Measurements from ENCODE around the gene TNFRSF13B. TPM values are rescaled to one million over a fixed set of nuclear protein-coding genes. Genes with fewer than 3 reads are reported as not detected.
"Not testable (repeated sequence)": the region's sequence is repeated elsewhere in the genome, so short reads cannot be mapped to it uniquely, and the experiment has no call there.

Gene TNFRSF13B
- total RNA-seq: not detected

- DNase-seq (ENCODE audit: low spot score in 2 of 2) (no peak), FAIRE-seq (no peak)
Measured at GRCh38 chr17:16971458-16972338, at the start of gene TNFRSF13B. Gene TNFRSF13B, minus strand, starts transcription at chr17:16972118. Its CDS starts 43 bp downstream, at chr17:16972075.

- FAIRE-seq: no peak
- DNase-seq (ENCODE audit: low spot score in 2 of 2): peak in 1 of 2 donors; percentile 76
Measured at GRCh38 chr17:17021194-17021863, 49.4 kb upstream of the TNFRSF13B start.

GRCh38 chr17:17020821-17021193 is 48.9 kb upstream of the TNFRSF13B start:
- no peak for FAIRE-seq
- DNase-seq (ENCODE audit: low spot score in 2 of 2): no peak

GRCh38 chr17:17019891-17020456 is 48.1 kb upstream of the TNFRSF13B start:
- DNase-seq (ENCODE audit: low spot score in 2 of 2) (no peak), FAIRE-seq (no peak)

- no peak for FAIRE-seq
- DNase-seq (ENCODE audit: low spot score in 2 of 2): no peak
Measured at GRCh38 chr17:17019430-17019762, 47.5 kb upstream of the TNFRSF13B start.

- FAIRE-seq (no peak), DNase-seq (ENCODE audit: low spot score in 2 of 2) (no peak)
Measured at GRCh38 chr17:17018612-17019429, 46.9 kb upstream of the TNFRSF13B start.

GRCh38 chr17:17018021-17018441 is 46.1 kb upstream of the TNFRSF13B start:
- FAIRE-seq (no peak), DNase-seq (ENCODE audit: low spot score in 2 of 2) (no peak)

- FAIRE-seq (no peak), DNase-seq (ENCODE audit: low spot score in 2 of 2) (no peak)
Measured at GRCh38 chr17:17017343-17018014, 45.6 kb upstream of the TNFRSF13B start.

GRCh38 chr17:17016199-17017197 is 44.6 kb upstream of the TNFRSF13B start:
- not testable (repeated sequence) for FAIRE-seq

GRCh38 chr17:17015230-17015629 is 43.3 kb upstream of the TNFRSF13B start:
- DNase-seq (ENCODE audit: low spot score in 2 of 2): no peak
- FAIRE-seq: no peak

More at GRCh38 chr17:17016199-17017197, 44.6 kb upstream of the TNFRSF13B start:
- not testable (repeated sequence) for DNase-seq (ENCODE audit: low spot score in 2 of 2)

GRCh38 chr17:17014748-17015124 is 42.8 kb upstream of the TNFRSF13B start:
- DNase-seq (ENCODE audit: low spot score in 2 of 2); FAIRE-seq: not testable (repeated sequence)

GRCh38 chr17:17013828-17014747 is 42.2 kb upstream of the TNFRSF13B start:
- DNase-seq (ENCODE audit: low spot score in 2 of 2); FAIRE-seq: not testable (repeated sequence)

GRCh38 chr17:17011043-17011907 is 39.4 kb upstream of the TNFRSF13B start:
- not testable (repeated sequence) for FAIRE-seq

GRCh38 chr17:17010545-17011034 is 38.7 kb upstream of the TNFRSF13B start:
- not testable (repeated sequence) for DNase-seq (ENCODE audit: low spot score in 2 of 2); FAIRE-seq

More at GRCh38 chr17:17011043-17011907, 39.4 kb upstream of the TNFRSF13B start:
- DNase-seq (ENCODE audit: low spot score in 2 of 2): not testable (repeated sequence)

- peak; percentile 54 for FAIRE-seq
- DNase-seq (ENCODE audit: low spot score in 2 of 2): not testable (repeated sequence)
Measured at GRCh38 chr17:17009972-17010371, 38.1 kb upstream of the TNFRSF13B start.
